Hepatocyte (in vitro differentiated cells): ENCODE results near the gene IFT88. TPM values are rescaled to one million over a fixed set of nuclear protein-coding genes. Genes with fewer than 3 reads are reported as not detected.

Experiments
- DNase-seq: peaks from one replicate; pipeline ENCODE4 v3.0.0-alpha.2; 2016; ENCODE audit warnings: low spot score
- H2AFZ ChIP-seq: fragments of 200-600 bp; sonication (generic); 2 replicates; pipeline ENCODE4 v1.6.0; 2016; ENCODE audit warnings: antibody characterized with exemption, mild to moderate bottlenecking
- H3K27ac ChIP-seq: fragments of 200-600 bp; sonication (generic); 2 replicates; pipeline ENCODE4 v1.5.1; 2016; ENCODE audit warnings: mild to moderate bottlenecking
- H3K27me3 ChIP-seq: fragments of 200-600 bp; sonication (generic); 2 replicates; pipeline ENCODE4 v1.6.1; 2016
- H3K36me3 ChIP-seq: fragments of 200-600 bp; sonication (generic); replicated peaks from 2 replicates; pipeline ENCODE4 v1.5.1; 2016; ENCODE audit warnings: low read depth; ENCODE audit not compliant: insufficient read depth
- H3K4me1 ChIP-seq: fragments of 200-600 bp; sonication (generic); 2 replicates; pipeline ENCODE4 v1.5.1; 2016; ENCODE audit warnings: mild to moderate bottlenecking, moderate library complexity; ENCODE audit not compliant: insufficient read depth
- H3K4me2 ChIP-seq: fragments of 200-600 bp; sonication (generic); 2 replicates; pipeline ENCODE4 v1.6.0; 2016
- H3K4me3 ChIP-seq: fragments of 200-600 bp; sonication (generic); 2 replicates; pipeline ENCODE4 v1.5.1; 2016; ENCODE audit warnings: mild to moderate bottlenecking
- H3K79me2 ChIP-seq: fragments of 200-600 bp; sonication (generic); 2 replicates; pipeline ENCODE4 v1.6.0; 2017; ENCODE audit warnings: mild to moderate bottlenecking
- H3K9me2 ChIP-seq: fragments of 200-600 bp; sonication (generic); replicated peaks from 2 replicates; pipeline ENCODE4 v1.6.0; 2017; ENCODE audit warnings: mild to moderate bottlenecking; ENCODE audit not compliant: insufficient read depth
- H3K9me3 ChIP-seq: fragments of 200-600 bp; sonication (generic); 2 replicates; pipeline ENCODE4 v1.5.1; 2016; ENCODE audit warnings: low read depth, mild to moderate bottlenecking
- H4K20me1 ChIP-seq: fragments of 200-600 bp; sonication (generic); 2 replicates; pipeline ENCODE4 v1.6.0; 2016; ENCODE audit warnings: mild to moderate bottlenecking; ENCODE audit not compliant: insufficient read depth, poor library complexity, severe bottlenecking
- EZH2 ChIP-seq: fragments of 200-600 bp; sonication (generic); IDR thresholded peaks from 2 replicates; pipeline ENCODE4 v1.6.1; 2016; ENCODE audit warnings: antibody characterized with exemption, mild to moderate bottlenecking, borderline replicate concordance
- EZH2phosphoT487 ChIP-seq: fragments of 200-600 bp; sonication (generic); IDR thresholded peaks from one replicate; pipeline ENCODE4 v1.6.1; 2018; ENCODE audit warnings: antibody characterized with exemption, mild to moderate bottlenecking, low read depth, moderate library complexity; ENCODE audit not compliant: unreplicated experiment, severe bottlenecking
- WGBS: methylation state at CpG from one replicate; pipeline ENCODE4 v1.1.6; 2016; ENCODE audit warnings: low lambda C conversion rate; ENCODE audit errors: missing lambda C conversion rate; 5-methylcytosine and 5-hydroxymethylcytosine counted together
- polyA plus RNA-seq: library from polyadenylated mRNA; unstranded; fragments of >200 nt; fragmentation: Nextera tagmentation; extraction: Ambion mirVana; gene quantifications from 2 replicates; pipeline ENCODE4 v1.2.1, GENCODE V29; 2016
- total RNA-seq: library from RNA; depleted of rRNA; stranded (reverse); fragments of >200 nt; gene quantifications from 2 replicates; pipeline ENCODE4 v1.2.3, GENCODE V29; 2014
- TF ChIP-seq, protein P1 (sequence below): fragments of 200-600 bp; sonication (generic); IDR thresholded peaks from 2 replicates; pipeline ENCODE4 v1.5.1; 2016; ENCODE audit warnings: antibody characterized with exemption, mild to moderate bottlenecking; ENCODE audit not compliant: poor library complexity

IFT88 gene
- total and polyA plus RNA-seq, 2 experiments from 2014 or later: 9.2 to 19.2 TPM

DNA sequence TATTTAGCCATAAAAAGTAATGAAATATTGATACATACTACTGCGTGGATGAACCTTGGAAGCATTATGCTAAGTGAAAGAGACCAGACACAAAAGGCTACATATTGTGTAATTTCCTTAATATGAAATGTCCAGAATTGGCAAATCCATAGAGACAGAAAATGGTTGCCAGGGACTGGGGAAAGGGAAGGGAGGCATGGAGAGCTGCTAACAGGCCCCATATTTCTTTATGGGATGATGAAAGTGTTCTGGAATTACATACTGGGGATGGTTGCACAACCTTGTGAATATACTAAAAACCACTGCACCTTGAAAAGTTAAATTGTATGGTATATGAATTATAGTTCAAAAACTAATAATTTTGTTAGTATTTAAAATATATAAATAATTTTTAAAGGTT, 3.6 kb downstream of the IFT88 start:
- Histone ChIP-seq H3K79me2 (peaks cover 50% of the 10 kb centered on the region), H3K27ac (no peak overlapping the region), H3K4me3 (no peak overlapping the region), H3K4me2 (no peak overlapping the region), H3K9me3 (no peaks in the 10 kb centered on the region), H3K9me2 (no peaks in the 10 kb centered on the region), H3K36me3 (no peaks in the 10 kb centered on the region), H2AFZ (no peak overlapping the region), H3K27me3 (no peaks in the 10 kb centered on the region), H4K20me1 (no peaks in the 10 kb centered on the region), H3K4me1 (peaks cover 7% of the 10 kb centered on the region)
- TF ChIP-seq, protein P1, sequence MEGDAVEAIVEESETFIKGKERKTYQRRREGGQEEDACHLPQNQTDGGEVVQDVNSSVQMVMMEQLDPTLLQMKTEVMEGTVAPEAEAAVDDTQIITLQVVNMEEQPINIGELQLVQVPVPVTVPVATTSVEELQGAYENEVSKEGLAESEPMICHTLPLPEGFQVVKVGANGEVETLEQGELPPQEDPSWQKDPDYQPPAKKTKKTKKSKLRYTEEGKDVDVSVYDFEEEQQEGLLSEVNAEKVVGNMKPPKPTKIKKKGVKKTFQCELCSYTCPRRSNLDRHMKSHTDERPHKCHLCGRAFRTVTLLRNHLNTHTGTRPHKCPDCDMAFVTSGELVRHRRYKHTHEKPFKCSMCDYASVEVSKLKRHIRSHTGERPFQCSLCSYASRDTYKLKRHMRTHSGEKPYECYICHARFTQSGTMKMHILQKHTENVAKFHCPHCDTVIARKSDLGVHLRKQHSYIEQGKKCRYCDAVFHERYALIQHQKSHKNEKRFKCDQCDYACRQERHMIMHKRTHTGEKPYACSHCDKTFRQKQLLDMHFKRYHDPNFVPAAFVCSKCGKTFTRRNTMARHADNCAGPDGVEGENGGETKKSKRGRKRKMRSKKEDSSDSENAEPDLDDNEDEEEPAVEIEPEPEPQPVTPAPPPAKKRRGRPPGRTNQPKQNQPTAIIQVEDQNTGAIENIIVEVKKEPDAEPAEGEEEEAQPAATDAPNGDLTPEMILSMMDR: no peak
- TF ChIP-seq EZH2 (no peak), EZH2phosphoT487 (no peak)
- 92% methylated on average over 1 of the region's 1 CpG for WGBS
- DNase-seq: no peak

DNA sequence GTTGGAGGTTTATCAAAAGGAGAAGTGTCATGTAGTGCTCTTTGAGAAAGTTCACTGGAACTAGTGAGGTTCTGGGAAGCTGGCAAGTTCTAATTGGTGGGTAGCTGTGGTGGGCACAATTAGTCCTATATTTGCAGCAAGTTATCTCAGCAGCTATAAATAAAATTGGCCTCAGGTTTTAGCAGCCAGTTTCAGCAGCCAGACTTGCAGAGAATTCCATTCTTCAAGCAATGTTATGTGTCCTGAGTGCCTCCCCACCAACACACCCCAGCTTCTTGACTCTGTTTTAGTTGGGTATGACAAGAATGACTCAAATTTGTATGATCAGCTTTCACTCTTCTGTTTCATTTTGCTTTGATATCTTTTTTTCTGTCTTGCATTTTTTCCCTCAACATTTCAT, 4.7 kb downstream of the IFT88 start:
- Histone ChIP-seq H3K79me2 (peaks cover 60% of the 10 kb centered on the region), H3K27me3 (no peaks in the 10 kb centered on the region)

DNA sequence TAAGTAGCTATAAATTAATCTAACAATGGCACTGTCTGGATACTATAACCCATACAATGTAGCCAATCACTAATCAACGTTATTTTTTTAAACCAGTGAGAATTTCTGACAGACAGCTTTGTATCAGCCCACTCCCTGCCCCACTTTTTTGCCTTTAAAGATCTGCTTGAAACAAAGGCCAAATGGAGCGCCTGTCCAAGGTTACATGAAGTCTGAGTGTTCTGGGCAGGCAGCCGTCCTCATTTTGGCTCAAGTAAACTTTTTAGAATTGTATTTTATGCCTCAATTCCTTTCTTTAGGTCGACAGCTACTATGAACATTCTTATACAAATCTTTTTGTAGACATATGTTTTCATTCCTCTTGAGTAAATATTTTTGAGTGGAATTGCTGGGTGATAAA, 6.2 kb downstream of the IFT88 start:
- Histone ChIP-seq H3K36me3 (no peaks in the 10 kb centered on the region), H3K27me3 (no peaks in the 10 kb centered on the region), H3K4me3 (no peak overlapping the region), H3K4me1 (peaks cover 4% of the 10 kb centered on the region), H3K27ac (no peak overlapping the region), H2AFZ (no peak overlapping the region), H3K9me2 (no peaks in the 10 kb centered on the region), H3K79me2 (peaks cover 65% of the 10 kb centered on the region), H3K4me2 (no peak overlapping the region), H3K9me3 (peaks cover 6% of the 10 kb centered on the region), H4K20me1 (no peaks in the 10 kb centered on the region)
- no peak for DNase-seq
- WGBS: 87% methylated on average over 4 of the region's 4 CpGs
- TF ChIP-seq EZH2 (no peak), EZH2phosphoT487 (no peak)
- TF ChIP-seq, protein P1: no peak

More for the DNA sequence above, 4.7 kb downstream of the IFT88 start:
- Histone ChIP-seq H3K4me2 (no peak overlapping the region), H4K20me1 (no peaks in the 10 kb centered on the region), H3K4me3 (no peak overlapping the region), H3K27ac (no peak overlapping the region), H3K36me3 (no peaks in the 10 kb centered on the region), H3K9me3 (no peaks in the 10 kb centered on the region), H3K4me1 (peaks cover 7% of the 10 kb centered on the region), H2AFZ (no peak overlapping the region), H3K9me2 (no peaks in the 10 kb centered on the region)
- no peak for DNase-seq
- no peak for TF ChIP-seq EZH2phosphoT487
- no peak for TF ChIP-seq EZH2
- TF ChIP-seq, protein P1: no peak

DNA sequence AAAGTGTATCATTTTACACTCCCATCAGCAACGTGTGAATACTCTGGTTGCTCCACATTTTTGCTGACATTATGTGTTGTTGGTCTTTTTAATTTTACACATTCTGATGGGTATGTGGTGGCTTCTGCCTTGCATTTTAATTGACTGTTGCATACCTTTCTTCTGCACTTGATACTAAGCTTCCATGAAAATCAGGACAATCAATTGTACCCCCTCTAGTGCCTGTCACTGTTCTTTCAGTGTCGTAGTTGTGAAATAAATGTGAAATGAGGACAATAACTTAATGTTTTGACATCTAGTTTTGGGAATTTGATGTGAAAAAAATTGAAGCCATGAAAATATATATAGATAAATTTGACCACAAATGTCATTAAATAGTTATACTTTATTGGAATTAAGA, 6.7 kb downstream of the IFT88 start:
- no peaks in the 10 kb centered on the region for H3K9me2 ChIP-seq
- no peaks in the 10 kb centered on the region for H3K4me1 ChIP-seq
- H4K20me1 ChIP-seq: no peaks in the 10 kb centered on the region
- peaks cover 6% of the 10 kb centered on the region for H3K9me3 ChIP-seq
- H2AFZ ChIP-seq: no peak overlapping the region
- DNase-seq: no peak
- H3K36me3 ChIP-seq: no peaks in the 10 kb centered on the region
- H3K4me3 ChIP-seq: no peak overlapping the region
- no peaks in the 10 kb centered on the region for H3K27me3 ChIP-seq
- H3K79me2 ChIP-seq: peaks cover 61% of the 10 kb centered on the region
- no peak overlapping the region for H3K4me2 ChIP-seq
- TF ChIP-seq EZH2phosphoT487 (no peak), EZH2 (no peak)
- TF ChIP-seq, protein P1: no peak
- 90% methylated on average over 2 of the region's 2 CpGs for WGBS
- H3K27ac ChIP-seq: no peak overlapping the region
